Keratinocyte (primary cell): ENCODE measurements around the gene KRTAP4-2.

Experiments
- EZH2 ChIP-seq: IDR thresholded peaks from one replicate; pipeline ENCODE4 v1.6.1; 2012; ENCODE audit warnings: inconsistent platforms, mild to moderate bottlenecking, low read length, moderate library complexity
- TF ChIP-seq, protein P1 (sequence below), 3 experiments: IDR thresholded peaks in 1 of 3; conservative IDR thresholded peaks in 1 of 3; optimal IDR thresholded peaks in 1 of 3; 2 replicates in 2 of 3; 3 replicates in 1 of 3; pipeline versions ENCODE3 to v1.5.1; 2011; ENCODE audit warnings: low read length in 3 of 3, mild to moderate bottlenecking in 3 of 3, moderate library complexity in 2 of 3, control low read depth in 1 of 3, inconsistent platforms in 1 of 3; ENCODE audit not compliant: insufficient read depth in 2 of 3; ENCODE audit errors: extremely low read depth in 1 of 3

DNA sequence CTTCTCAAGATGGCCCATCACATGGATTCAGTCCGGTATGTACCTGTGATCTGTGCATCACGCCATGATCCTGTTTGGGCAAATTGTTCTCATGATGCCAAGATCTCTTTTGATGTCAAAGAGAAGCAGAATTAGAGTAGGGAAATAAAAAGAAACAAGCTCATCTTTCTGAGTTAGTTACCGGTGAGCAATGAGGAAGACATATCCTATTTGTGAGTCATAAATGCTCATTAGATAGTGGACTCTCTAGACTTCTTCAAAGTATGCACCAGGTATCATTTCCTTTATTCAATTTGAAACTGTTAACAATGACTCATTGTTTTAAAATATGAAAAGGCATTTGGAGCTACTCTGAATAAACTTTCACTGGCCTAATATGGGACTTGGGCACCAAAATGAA lies 46.0 kb downstream of the KRTAP4-2 start:
- TF ChIP-seq, protein P1, sequence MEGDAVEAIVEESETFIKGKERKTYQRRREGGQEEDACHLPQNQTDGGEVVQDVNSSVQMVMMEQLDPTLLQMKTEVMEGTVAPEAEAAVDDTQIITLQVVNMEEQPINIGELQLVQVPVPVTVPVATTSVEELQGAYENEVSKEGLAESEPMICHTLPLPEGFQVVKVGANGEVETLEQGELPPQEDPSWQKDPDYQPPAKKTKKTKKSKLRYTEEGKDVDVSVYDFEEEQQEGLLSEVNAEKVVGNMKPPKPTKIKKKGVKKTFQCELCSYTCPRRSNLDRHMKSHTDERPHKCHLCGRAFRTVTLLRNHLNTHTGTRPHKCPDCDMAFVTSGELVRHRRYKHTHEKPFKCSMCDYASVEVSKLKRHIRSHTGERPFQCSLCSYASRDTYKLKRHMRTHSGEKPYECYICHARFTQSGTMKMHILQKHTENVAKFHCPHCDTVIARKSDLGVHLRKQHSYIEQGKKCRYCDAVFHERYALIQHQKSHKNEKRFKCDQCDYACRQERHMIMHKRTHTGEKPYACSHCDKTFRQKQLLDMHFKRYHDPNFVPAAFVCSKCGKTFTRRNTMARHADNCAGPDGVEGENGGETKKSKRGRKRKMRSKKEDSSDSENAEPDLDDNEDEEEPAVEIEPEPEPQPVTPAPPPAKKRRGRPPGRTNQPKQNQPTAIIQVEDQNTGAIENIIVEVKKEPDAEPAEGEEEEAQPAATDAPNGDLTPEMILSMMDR (optimal IDR thresholded peaks at IDR 0.05 in 1 of 3, IDR thresholded peaks at IDR 0.05 in 1 of 3, conservative IDR thresholded peaks at IDR 0.05 in 1 of 3; ENCODE audit: extremely low read depth in 1 of 3, insufficient read depth in 2 of 3, low read length in 3 of 3), result no peak
- no peak for TF ChIP-seq EZH2
